Spleen (tissue), 7 donors: Measurements from ENCODE around the gene EMX2.

Experiments
- POLR2A ChIP-seq, 3 donors: fragments of 450-650 bp; IDR thresholded peaks; one replicate each; pipeline ENCODE4 v1.5.1; 2017; ENCODE audit warnings: antibody characterized with exemption in 3 of 3, mild to moderate bottlenecking in 1 of 3
- POLR2AphosphoS5 ChIP-seq, 3 donors: sonication (generic); formaldehyde crosslinking; IDR thresholded peaks; one replicate each; pipeline ENCODE4 v1.5.1; 2017; ENCODE audit warnings: antibody characterized with exemption in 3 of 3
- TF ChIP-seq, protein P1 (sequence below), 11 experiments: fragments of 200-600 bp in 7 of 11; fragments of 450-650 bp in 4 of 11; sonication (generic) in 4 of 11; IDR thresholded peaks in 8 of 11; conservative IDR thresholded peaks in 3 of 11; 1 replicate in 7 of 11; 2 replicates in 4 of 11; pipeline versions ENCODE4 v1.4.0 to v1.8.0; 2016 to 2021; ENCODE audit warnings: antibody characterized with exemption in 11 of 11, inconsistent platforms in 4 of 11, mild to moderate bottlenecking in 1 of 11
- donor health status: DM: no; HTN: no; CAD: no; lungs with moderate emphysema.
- donor health status: DM: no; HTN: no; CAD: no.
- donor health status: DM: no; HTN: no; CAD: no.

GRCh38 chr10:117545141-117546019 lies 2.8 kb downstream of the EMX2 start:
- TF ChIP-seq, protein P1, sequence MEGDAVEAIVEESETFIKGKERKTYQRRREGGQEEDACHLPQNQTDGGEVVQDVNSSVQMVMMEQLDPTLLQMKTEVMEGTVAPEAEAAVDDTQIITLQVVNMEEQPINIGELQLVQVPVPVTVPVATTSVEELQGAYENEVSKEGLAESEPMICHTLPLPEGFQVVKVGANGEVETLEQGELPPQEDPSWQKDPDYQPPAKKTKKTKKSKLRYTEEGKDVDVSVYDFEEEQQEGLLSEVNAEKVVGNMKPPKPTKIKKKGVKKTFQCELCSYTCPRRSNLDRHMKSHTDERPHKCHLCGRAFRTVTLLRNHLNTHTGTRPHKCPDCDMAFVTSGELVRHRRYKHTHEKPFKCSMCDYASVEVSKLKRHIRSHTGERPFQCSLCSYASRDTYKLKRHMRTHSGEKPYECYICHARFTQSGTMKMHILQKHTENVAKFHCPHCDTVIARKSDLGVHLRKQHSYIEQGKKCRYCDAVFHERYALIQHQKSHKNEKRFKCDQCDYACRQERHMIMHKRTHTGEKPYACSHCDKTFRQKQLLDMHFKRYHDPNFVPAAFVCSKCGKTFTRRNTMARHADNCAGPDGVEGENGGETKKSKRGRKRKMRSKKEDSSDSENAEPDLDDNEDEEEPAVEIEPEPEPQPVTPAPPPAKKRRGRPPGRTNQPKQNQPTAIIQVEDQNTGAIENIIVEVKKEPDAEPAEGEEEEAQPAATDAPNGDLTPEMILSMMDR (IDR thresholded peaks at IDR 0.05 in 8 of 11, conservative IDR thresholded peaks at IDR 0.05 in 3 of 11): no peak
- TF ChIP-seq POLR2A (IDR thresholded peaks at IDR 0.05) (no peak), POLR2AphosphoS5 (IDR thresholded peaks at IDR 0.05) (no peak)
